Uterus (tissue), 4 donors: ENCODE measurements around the gene ZNF618. TPM values are rescaled to one million over a fixed set of nuclear protein-coding genes. Genes with fewer than 3 reads are reported as not detected.

Experiments
- DNase-seq, 2 donors: peaks; one replicate each; pipeline ENCODE4 v3.0.0-alpha.2; 2019 to 2020
- H3K27ac ChIP-seq, 2 donors: fragments of 200-600 bp; sonication (generic); 1 replicate in 1 of 2; 2 replicates in 1 of 2; pipeline ENCODE4 v1.5.1; 2016 to 2018
- H3K27me3 ChIP-seq, 2 donors: fragments of 200-600 bp; sonication (generic); one replicate each; pipeline ENCODE4 v1.5.1; 2018 to 2019; ENCODE audit warnings: control low read depth in 1 of 2
- H3K36me3 ChIP-seq, 2 donors: fragments of 200-600 bp; sonication (generic); one replicate each; pipeline ENCODE4 v1.5.1; 2019; ENCODE audit warnings: control low read depth in 1 of 2
- H3K4me1 ChIP-seq, 2 donors: fragments of 200-600 bp; sonication (generic); one replicate each; pipeline ENCODE4 v1.5.1; 2018 to 2019; ENCODE audit warnings: control low read depth in 1 of 2
- H3K4me3 ChIP-seq, 2 donors: fragments of 200-600 bp; sonication (generic); 1 replicate in 1 of 2; 2 replicates in 1 of 2; pipeline ENCODE4 v1.5.1; 2018 to 2019; ENCODE audit warnings: mild to moderate bottlenecking in 1 of 2
- H3K9me3 ChIP-seq, 2 donors: fragments of 200-600 bp; sonication (generic); one replicate each; pipeline ENCODE4 v1.5.1; 2019; ENCODE audit warnings: control low read depth in 1 of 2
- CTCF ChIP-seq, 4 experiments: fragments of 200-600 bp in 2 of 4; fragments of 450-650 bp in 2 of 4; sonication (generic) in 2 of 4; IDR thresholded peaks; one replicate each; pipeline ENCODE4 v1.5.1; 2016 to 2019; ENCODE audit warnings: antibody characterized with exemption in 4 of 4, mild to moderate bottlenecking in 2 of 4, moderate library complexity in 1 of 4
- POLR2A ChIP-seq, 2 donors: fragments of 450-650 bp; IDR thresholded peaks; one replicate each; pipeline ENCODE4 v1.6.1; 2016; ENCODE audit warnings: antibody characterized with exemption in 2 of 2, mild to moderate bottlenecking in 1 of 2, moderate library complexity in 1 of 2
- intact Hi-C: fragments of 100-400 bp; cut with DNase I; formaldehyde crosslinking; loops from one replicate; pipeline ENCODE4 v1.15.1; 2023; ENCODE audit warnings: low total_unique reads
- total RNA-seq, 4 donors: library from RNA; depleted of rRNA in 3 of 4; stranded (reverse); fragments of >200 nt in 3 of 4; gene quantifications; one replicate each; pipeline versions ENCODE4 v1.1.0 to v1.2.4, GENCODE V29; 2014 to 2023
- donor health status: DM: yes; HTN: yes; CAD: no.

Gene ZNF618
- total RNA-seq, 4 donors from 2014 or later, result 3.8 to 24.2 (median 12.3) TPM

DNA sequence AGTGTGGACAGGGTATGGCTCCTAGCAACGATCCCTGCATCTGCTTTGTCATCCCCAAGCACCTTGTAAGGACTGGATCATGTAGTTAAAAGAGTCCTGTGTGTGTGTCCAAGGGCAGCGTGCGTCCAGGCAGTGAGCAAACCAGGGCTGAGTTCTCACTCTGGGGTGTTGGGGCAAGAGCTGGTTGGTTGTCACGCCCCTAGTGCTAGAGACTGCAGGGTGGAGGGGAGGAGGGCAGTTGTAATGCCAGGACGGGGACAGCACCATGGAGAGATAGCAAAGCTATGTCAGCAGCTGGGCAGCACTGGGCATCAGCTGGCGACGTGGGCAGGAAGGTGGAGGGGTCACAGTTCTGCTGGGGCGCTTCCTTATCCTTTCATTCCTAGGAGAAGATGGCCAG lies 100.8 kb downstream of the ZNF618 start:
- no peak overlapping the region for H3K27ac ChIP-seq
- DNase-seq, result no peak
- TF ChIP-seq POLR2A (IDR thresholded peaks at IDR 0.05) (no peak), CTCF (IDR thresholded peaks at IDR 0.05) (no peak)
- no peaks in the 10 kb centered on the region for H3K4me1 ChIP-seq
- H3K36me3 ChIP-seq, result no peaks in the 10 kb centered on the region
- no peak overlapping the region for H3K4me3 ChIP-seq
- H3K27me3 ChIP-seq, result no peaks in the 10 kb centered on the region
- intact Hi-C loops, result no loop called here
- no peaks in the 10 kb centered on the region for H3K9me3 ChIP-seq

DNA sequence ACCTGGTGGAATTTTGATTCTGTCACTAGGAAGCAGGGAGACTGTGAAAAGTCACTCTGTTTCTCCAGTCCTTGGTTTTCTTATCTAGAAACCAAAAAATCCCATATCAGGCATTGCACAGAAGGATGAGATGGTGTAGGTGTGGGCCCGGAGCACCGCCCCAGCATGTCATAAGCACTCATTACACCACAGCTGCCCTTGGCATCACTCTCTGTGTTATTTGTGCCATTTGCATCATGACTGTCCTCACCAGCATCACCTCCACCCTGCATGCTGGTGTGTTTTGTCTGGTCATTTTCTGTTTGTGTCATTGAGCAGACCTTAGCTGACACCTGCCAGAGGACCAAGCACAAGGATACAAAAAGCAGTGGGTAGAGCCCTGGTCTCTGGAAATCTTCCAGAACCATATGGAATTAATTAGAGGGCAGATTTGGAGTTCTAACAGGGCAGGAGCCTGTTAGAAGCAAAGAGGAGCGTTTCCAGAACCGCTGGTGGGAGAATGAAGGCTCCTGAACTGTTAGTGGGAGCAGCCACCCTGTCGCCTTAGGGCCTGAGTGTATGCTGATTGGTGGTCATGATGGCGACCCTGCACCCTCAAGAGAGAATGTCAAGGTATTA lies 102.7 kb downstream of the ZNF618 start:
- H3K4me1 ChIP-seq, result no peaks in the 10 kb centered on the region
- no peaks in the 10 kb centered on the region for H3K36me3 ChIP-seq
- no peak for TF ChIP-seq CTCF (IDR thresholded peaks at IDR 0.05)
- TF ChIP-seq POLR2A (IDR thresholded peaks at IDR 0.05), result no peak
- H3K27ac ChIP-seq, result no peak overlapping the region
- intact Hi-C loops, result no loop called here
- no peak overlapping the region for H3K4me3 ChIP-seq
- DNase-seq, result no peak
- H3K9me3 ChIP-seq, result no peaks in the 10 kb centered on the region
- no peaks in the 10 kb centered on the region for H3K27me3 ChIP-seq

DNA sequence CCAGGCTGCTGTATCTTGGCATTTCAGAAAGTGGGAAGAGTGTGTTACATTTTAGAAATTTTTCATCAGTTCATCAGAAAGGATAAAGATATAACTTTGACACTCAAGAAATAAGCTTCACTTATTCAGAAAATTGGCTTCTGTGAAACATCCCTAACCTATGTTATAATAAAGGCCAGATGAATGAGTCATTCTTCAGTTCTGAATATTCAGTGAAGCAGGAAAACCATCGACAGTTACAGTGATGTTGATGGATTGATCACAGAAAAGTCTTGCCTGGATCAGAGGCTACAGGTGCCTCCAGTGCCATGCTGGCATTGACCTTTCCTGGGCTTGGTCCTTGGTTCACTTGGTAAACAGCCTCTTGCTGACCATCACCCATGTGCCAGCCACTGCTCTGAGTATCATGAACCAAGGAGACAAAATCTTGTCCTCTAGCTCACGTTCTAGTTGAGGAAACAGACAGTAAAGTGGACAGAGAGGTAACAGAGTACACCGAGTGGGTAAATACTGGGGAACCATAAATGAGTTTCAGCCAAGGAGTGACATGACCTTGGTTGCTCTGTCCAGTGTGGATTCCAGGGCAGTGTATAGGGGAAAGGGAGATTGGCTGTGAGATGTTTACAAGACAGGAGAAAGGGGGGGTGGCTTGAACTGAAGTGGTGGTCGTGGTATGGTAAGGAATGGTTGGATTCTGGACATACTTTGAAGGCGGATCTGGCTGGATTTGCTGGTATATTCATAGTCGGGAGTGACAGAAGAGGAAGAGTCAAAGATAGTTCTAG lies 103.4 kb downstream of the ZNF618 start:
- DNase-seq, result no peak
- Histone ChIP-seq H3K27me3 (no peaks in the 10 kb centered on the region), H3K4me3 (no peak overlapping the region), H3K4me1 (no peaks in the 10 kb centered on the region), H3K36me3 (no peaks in the 10 kb centered on the region), H3K27ac (no peak overlapping the region), H3K9me3 (no peaks in the 10 kb centered on the region)
- no peak for TF ChIP-seq CTCF (IDR thresholded peaks at IDR 0.05)
- no peak for TF ChIP-seq POLR2A (IDR thresholded peaks at IDR 0.05)
- intact Hi-C loops, result no loop called here

GRCh38 chr9:113984639-113985380 lies 108.7 kb downstream of the ZNF618 start:
- no peak overlapping the region for H3K27ac ChIP-seq
- no peaks in the 10 kb centered on the region for H3K36me3 ChIP-seq
- no peak overlapping the region for H3K4me3 ChIP-seq
- no peak for TF ChIP-seq POLR2A (IDR thresholded peaks at IDR 0.05)
- TF ChIP-seq CTCF (IDR thresholded peaks at IDR 0.05), result no peak
- intact Hi-C loops, result no loop called here
- H3K27me3 ChIP-seq, result no peaks in the 10 kb centered on the region
- no peaks in the 10 kb centered on the region for H3K9me3 ChIP-seq
- DNase-seq, result no peak
- H3K4me1 ChIP-seq, result no peaks in the 10 kb centered on the region
